Measurements from ENCODE around the gene EFHC1.

Gene EFHC1

DNA sequence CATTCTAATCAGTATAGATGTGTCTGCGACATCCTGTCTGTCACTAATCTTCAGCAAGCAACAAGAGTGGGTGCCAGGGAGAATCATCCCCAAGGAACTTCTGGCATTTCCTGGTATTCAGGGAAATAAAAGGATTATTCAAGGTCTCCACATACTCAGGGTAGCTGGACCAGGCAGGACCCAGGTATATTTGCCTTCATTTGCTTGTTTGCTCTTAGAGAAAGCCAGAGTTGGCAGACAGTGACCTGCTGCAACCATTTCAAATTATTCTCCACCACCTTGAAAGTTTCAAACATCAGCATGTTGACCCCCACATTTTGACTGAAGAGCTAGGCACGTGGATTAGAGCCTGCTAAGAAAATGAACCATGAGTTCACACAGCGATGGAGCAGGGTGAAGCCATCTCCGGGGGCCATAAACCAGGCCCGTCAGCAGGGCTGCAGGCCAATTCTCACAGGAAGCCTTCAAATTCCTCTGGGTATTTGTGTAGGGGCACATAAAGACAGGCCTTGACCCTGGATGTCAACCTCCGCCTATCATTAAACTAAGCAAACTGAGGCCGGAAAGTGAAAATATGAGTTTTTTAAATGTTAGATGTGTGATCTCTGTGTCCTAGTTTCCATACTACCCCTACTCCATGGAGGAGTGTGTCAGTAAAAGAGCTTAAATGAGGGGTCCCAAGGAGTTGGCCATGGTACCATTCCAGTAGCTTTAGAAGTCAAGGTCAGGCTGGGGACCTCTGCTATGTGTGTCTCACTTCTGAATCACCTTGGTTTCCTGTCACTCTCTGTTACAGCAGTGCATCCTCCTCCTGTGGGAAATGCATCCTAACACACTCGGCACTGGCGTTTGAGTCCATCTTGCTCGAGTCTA, 123.8 kb downstream of the EFHC1 start:
- no peak for DNase-seq

GRCh38 chr6:52544602-52545405, 124.7 kb downstream of the EFHC1 start:
- no peak for DNase-seq

DNA sequence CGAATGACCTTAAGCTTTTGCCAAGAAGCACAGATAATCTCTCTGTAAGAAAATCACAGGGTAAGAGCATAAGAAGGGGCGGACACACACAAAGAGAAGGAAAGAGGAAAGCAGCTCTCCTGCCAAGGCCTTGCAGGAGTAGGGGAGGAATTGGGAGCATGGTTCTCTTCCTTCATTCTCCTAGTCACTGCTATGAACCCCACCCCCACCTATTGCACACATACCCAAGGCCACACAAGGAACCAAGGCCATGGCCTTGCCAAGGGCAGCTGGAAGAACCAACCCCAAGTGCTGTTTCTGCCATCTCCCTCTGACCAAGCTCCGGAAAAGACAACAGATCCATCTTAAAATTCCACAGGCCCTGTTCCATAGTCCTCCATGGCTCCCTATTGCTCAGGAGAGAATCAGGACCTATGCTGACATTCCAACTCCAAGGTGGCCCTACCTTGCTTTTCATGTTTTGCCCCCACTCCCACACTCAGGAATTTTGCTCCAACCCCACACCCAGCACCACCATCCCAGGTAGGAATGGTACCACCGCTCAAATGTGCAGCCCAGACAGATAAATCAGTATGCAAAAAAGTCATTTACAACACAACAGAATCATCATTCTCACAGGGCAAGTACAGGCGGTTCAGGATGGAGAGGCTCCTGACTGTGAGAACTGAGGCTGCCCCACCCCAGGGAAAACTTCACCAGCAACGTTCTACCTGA, 125.4 kb downstream of the EFHC1 start:
- DNase-seq = no peak

- DNase-seq = no peak
Observed at GRCh38 chr6:52546192-52546591, 126.0 kb downstream of the EFHC1 start.

GRCh38 chr6:52546678-52547077, 126.5 kb downstream of the EFHC1 start:
- no peak for DNase-seq

DNA sequence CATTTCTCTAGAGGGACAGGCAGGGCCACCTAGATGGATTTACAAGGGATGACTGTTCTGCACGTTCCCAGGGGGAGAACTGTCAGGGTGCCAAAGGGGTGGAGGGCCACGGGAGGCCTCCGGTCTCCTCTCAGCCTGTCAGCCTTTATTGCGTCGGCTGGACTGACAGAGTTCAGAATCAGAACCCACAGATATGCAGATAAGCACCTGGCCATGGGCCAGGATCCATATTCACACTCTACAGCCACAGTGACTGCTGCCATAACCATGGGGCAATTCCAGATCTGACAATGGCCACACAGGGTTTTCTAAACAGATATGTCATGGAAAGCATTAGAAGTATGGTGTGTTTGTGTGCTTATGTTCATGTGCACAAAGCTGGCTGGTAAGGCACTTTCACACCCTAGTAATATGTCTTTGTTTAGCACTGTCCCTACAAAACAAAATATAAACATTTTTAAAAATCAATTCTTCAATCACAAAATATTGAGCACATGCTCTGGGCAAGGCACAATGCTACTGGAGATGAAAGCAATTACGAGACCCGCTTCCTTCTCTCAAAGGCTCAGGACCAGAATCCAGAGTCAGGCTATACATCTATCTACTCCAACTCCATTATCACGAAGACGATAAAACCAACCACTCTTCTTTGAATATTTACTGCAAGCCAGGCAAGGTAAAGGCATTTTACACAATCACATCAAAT, 127.7 kb downstream of the EFHC1 start:
- no peak for DNase-seq

GRCh38 chr6:52548353-52548713, 128.2 kb downstream of the EFHC1 start:
- no peak for DNase-seq

GRCh38 chr6:52548999-52549398, 128.9 kb downstream of the EFHC1 start:
- DNase-seq = no peak

DNA sequence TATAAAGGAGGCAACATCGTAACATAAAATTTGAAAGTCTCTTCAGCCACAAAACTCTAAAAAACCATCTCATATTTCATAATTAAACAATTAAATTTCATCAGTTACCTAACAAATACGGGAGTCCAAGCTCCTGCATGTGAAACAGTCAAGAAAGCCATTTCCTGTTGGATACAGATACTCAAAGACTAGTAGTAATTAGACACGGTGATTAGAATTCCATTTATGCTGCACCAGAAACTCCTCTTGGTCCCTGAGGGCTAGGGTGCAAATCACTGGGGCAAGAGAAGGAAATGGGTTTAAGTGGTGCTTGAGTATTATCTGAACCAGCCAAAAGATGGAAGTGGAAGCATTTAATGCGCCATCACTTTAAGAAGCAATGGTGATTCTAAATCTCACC, 129.3 kb downstream of the EFHC1 start:
- no peak for DNase-seq

DNA sequence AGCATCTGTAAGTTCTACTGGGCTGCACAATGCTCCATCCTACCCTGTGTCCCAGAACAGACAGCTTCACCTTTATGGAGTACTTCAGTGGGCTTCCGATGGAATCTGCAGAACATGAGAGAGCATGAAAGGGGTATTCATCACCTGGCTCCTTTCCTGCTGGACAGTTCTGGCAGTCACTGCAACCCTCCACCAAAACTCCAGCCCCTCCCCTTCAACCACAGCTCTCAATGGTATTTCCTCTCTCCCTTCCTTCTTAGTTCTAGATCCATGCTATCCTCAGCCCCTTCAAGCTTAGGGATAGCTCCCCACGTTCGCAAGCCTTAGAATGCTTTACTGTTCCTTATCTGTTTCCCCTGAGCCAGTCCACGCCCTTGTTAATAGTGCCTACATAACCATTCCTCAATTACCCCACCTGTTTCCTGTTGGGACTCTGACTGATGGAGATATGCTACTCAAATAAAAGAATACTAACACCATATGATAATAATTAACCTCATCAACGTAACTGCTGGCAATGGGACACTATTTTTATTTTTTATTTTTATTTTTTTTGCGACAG, 130.0 kb downstream of the EFHC1 start:
- no peak for DNase-seq

DNA sequence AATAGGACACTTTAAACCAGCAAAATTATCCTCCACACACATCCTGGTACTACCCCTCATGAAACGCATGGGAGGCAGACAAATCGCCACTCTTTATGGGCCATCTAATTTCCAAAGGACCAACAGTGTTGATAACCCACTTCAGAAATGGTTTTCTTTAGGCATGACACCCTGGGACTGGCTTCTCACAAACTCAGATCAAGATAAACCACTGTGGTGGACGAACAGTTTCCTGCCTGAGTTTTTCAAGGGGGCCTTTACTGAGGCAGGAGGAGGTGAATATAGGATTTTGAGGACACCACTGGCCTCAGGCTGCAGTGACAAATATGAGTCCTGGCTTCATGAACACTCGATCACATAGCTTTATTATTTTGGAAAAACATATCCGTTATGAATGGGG, 130.7 kb downstream of the EFHC1 start:
- no peak for DNase-seq

- peak; percentile 88 to 92 for DNase-seq
Observed at GRCh38 chr6:52551483-52552277, 131.5 kb downstream of the EFHC1 start.

DNA sequence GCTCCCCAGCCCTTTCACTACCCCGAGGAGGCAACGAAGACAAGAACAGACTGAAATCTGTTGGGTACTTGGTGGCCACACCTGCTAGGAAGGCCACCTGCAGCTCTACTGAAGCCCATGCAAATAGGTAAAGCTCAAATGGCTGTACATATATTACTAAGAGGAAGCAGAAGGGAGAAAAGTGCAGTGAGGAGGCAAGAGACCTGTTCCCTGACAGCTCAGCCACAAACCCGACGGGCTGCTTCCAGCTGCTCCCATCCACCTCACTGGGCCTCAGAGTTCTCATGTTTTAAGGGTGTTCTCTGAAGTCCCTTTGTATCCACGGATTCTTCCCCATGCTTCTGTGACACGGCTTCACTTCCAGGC, 132.1 kb downstream of the EFHC1 start:
- DNase-seq = no peak

DNA sequence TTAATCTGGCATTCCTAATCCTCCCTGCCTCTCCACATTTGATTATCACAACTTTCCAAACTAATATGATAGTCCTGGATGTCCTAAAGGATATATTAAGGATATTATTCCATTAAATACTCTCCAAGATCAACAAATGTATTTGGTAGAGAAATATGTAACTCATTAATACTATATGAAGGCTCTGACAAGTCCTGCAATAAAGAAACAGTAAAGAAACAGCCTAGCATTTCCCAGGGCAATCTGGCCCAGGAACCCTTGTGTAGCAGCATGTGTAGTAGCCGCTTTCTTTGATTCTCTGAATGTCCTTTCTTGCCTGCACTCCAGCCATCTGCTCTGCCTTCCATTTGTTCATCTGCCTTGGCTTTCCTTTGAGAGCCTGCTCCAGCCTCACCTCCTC, 133.0 kb downstream of the EFHC1 start:
- no peak for DNase-seq

GRCh38 chr6:52553719-52554118, 133.6 kb downstream of the EFHC1 start:
- no peak for DNase-seq

- no peak for DNase-seq
Observed at GRCh38 chr6:52554684-52555280, 134.6 kb downstream of the EFHC1 start.

DNA sequence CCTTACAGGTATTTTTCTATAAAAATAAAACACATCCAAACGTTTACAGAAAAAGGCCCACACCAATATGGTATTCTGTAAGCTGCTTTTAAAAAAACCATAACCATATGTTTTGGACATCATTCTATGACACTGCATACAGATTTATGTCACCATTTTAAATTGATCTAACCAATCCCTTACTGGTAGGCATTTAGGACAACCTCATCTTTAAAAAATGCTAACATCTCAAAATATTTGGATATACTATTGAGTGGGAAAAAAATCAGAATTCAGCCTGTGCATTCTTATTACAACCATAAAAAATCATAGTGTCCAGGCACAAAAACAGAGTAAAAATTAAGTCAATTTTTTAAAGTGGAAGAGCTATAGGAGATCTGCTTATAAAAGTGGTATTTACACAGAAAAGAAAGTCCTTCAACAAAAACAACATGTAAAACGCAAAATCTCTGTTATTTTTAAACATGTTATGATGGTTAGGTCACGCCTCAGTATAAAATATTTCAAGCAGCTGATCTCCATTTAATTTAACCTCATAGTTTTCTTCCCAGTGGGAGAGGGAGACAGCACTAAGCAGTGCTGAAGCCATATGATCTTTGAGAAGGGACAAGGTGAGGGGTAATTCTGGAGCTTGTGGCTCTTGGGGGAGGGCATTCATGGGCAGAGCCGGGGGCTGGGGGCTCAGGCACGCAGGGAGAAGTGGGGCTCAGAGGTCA, 135.5 kb downstream of the EFHC1 start:
- DNase-seq = no peak

DNA sequence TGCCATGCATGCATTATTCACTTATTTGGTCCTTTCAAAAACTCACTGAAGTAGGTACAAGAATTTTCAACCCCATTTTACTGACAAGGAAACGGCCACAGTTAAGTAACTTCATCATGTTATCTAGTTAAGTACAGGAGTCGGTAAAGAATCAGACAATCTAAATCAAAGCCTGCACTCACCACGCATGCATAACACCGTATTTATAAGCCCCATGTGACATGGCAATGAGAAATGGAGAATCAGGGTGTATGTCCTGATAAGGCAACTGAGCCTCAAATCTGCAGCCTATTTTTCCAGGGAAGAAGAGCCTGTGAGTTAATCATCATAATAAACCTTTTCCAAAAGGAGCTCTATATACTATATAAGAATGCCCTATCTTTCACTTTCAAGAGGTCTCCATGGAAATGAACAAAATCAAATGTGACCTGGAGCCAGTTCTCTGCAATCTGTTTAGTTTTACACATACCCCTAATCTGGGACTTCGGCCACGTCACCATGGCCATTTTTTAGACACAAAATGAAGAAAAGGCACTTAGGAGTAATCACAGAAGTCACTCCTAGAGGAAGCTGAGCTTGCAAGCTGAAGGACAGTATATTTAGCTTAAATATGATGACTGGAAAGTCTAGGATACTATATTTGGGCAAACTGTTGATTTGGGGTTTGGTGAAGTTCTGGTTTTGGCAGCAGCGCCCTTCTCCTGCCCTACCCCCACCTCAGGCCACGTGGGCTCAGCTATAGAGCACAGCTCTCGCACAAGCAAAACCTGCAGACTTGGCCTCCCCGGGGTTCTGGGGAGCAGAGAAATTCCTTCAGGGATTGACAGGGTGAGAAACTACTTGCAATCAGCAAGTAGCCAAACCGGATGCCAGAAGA, 137.5 kb downstream of the EFHC1 start:
- DNase-seq = no peak

GRCh38 chr6:52558266-52559000, 138.3 kb downstream of the EFHC1 start:
- no peak for DNase-seq

Data from SHP77 (cell line).